SK-N-SH (cell line): Measurements from ENCODE around the gene AATF. TPM values are rescaled to one million over a fixed set of nuclear protein-coding genes. Genes with fewer than 3 reads are reported as not detected.

ENCODE experiments used
- CTCF ChIA-PET: fragments of 300-600, 350-600 bp; formaldehyde crosslinking; extraction: SDS; loops from one replicate; lab custom pipeline; 2021; lab: Yijun Ruan, JAX
- POLR2A ChIA-PET: fragments of 350-600 bp; sonication (Branson Sonifier 250); formaldehyde crosslinking; extraction: SDS; loops from one replicate; lab custom pipeline; 2020; ENCODE audit warnings: antibody characterized with exemption, inconsistent platforms; lab: Yijun Ruan, JAX
- DNase-seq: peaks from one replicate; pipeline ENCODE4 v3.0.0; 2012
- H2AFZ ChIP-seq: fragments of 200-600 bp; sonication (generic); 2 replicates; pipeline ENCODE4 v1.8.1; 2016; ENCODE audit warnings: antibody characterized with exemption, mild to moderate bottlenecking, low read depth
- H3F3A ChIP-seq: fragments of 200-600 bp; sonication (generic); replicated peaks from 2 replicates; pipeline ENCODE3; 2016; ENCODE audit warnings: antibody characterized with exemption, mild to moderate bottlenecking; ENCODE audit not compliant: insufficient read depth
- H3K27ac ChIP-seq, 2 experiments: fragments of 200-500 bp in 1 of 2; fragments of 200-600 bp in 1 of 2; sonication (Bioruptor generic) in 1 of 2; sonication (generic), shearing (Covaris generic) in 1 of 2; 2 replicates each; pipeline versions ENCODE4 v1.5.1 to v1.6.1; 2014 to 2016; ENCODE audit warnings: low read depth in 2 of 2, inconsistent platforms in 1 of 2, low read length in 1 of 2, mild to moderate bottlenecking in 1 of 2, mixed read lengths in 1 of 2
- H3K27me3 ChIP-seq: fragments of 200-600 bp; sonication (generic), shearing (Covaris generic); 2 replicates; pipeline ENCODE4 v1.6.1; 2016; ENCODE audit warnings: mixed run types; ENCODE audit not compliant: insufficient read depth
- H3K36me3 ChIP-seq, 2 experiments: fragments of 200-500 bp in 1 of 2; fragments of 200-600 bp in 1 of 2; sonication (Bioruptor generic) in 1 of 2; sonication (generic) in 1 of 2; replicated peaks in 1 of 2; 2 replicates each; pipeline versions ENCODE3 to v1.5.1; 2014 to 2016; ENCODE audit warnings: low read length in 1 of 2, mild to moderate bottlenecking in 1 of 2; ENCODE audit not compliant: insufficient read depth in 2 of 2, control insufficient read depth in 1 of 2
- H3K4me1 ChIP-seq, 2 experiments: fragments of 200-500 bp in 1 of 2; fragments of 200-600 bp in 1 of 2; sonication (Bioruptor generic) in 1 of 2; sonication (generic), shearing (Covaris generic) in 1 of 2; 2 replicates each; pipeline versions ENCODE4 v1.5.1 to v1.6.1; 2014 to 2016; ENCODE audit warnings: low read depth in 1 of 2, low read length in 1 of 2, mixed run types in 1 of 2; ENCODE audit not compliant: insufficient read depth in 2 of 2, control insufficient read depth in 1 of 2
- H3K4me2 ChIP-seq: fragments of 200-600 bp; sonication (generic), shearing (Covaris generic); 2 replicates; pipeline ENCODE4 v1.6.1; 2017; ENCODE audit warnings: mixed run types
- H3K4me3 ChIP-seq, 2 experiments: fragments of 200-500 bp in 1 of 2; fragments of 200-600 bp in 1 of 2; sonication (Bioruptor generic) in 1 of 2; sonication (generic), shearing (Covaris generic) in 1 of 2; 2 replicates each; pipeline versions ENCODE4 v1.5.1 to v1.8.1; 2014 to 2016; ENCODE audit warnings: low read depth in 2 of 2, inconsistent platforms in 1 of 2, low read length in 1 of 2, mild to moderate bottlenecking in 1 of 2, mixed read lengths in 1 of 2, moderate library complexity in 1 of 2
- H3K79me2 ChIP-seq: fragments of 200-600 bp; sonication (generic); 2 replicates; pipeline ENCODE4 v1.8.1; 2017; ENCODE audit warnings: mild to moderate bottlenecking; ENCODE audit not compliant: insufficient read depth
- H3K9ac ChIP-seq: fragments of 200-600 bp; sonication (generic); 2 replicates; pipeline ENCODE4 v1.6.1; 2017; ENCODE audit warnings: mixed run types
- H3K9me2 ChIP-seq: fragments of 200-600 bp; sonication (generic); 2 replicates; pipeline ENCODE4 v1.6.1; 2017; ENCODE audit warnings: mixed run types
- H3K9me3 ChIP-seq: fragments of 200-600 bp; sonication (generic); 2 replicates; pipeline ENCODE4 v1.6.1; 2017; ENCODE audit warnings: mixed run types, mild to moderate bottlenecking, moderate library complexity
- H4K20me1 ChIP-seq: fragments of 200-600 bp; sonication (generic); 2 replicates; pipeline ENCODE4 v1.6.1; 2017; ENCODE audit warnings: mild to moderate bottlenecking, mixed run types; ENCODE audit not compliant: insufficient read depth
- CHD2 ChIP-seq: fragments of 150-350 bp; IDR thresholded peaks from 2 replicates; pipeline ENCODE4 v1.6.1; 2018; ENCODE audit warnings: low read length; ENCODE audit not compliant: partially characterized antibody
- EP300 ChIP-seq, 2 experiments: IDR thresholded peaks; 2 replicates each; pipeline versions ENCODE4 v1.4.0 to v1.6.1; 2012; ENCODE audit warnings: borderline replicate concordance in 1 of 2, low read depth in 1 of 2, low read length in 1 of 2
- FOXM1 ChIP-seq: IDR thresholded peaks from 2 replicates; pipeline ENCODE4 v1.4.0; 2012; ENCODE audit warnings: low read depth, mild to moderate bottlenecking
- GABPA ChIP-seq: IDR thresholded peaks from 2 replicates; pipeline ENCODE4 v1.4.0; 2012; ENCODE audit warnings: low read depth, mild to moderate bottlenecking
- GATA2 ChIP-seq: sonication (generic); formaldehyde crosslinking; IDR thresholded peaks from 2 replicates; pipeline ENCODE4 v1.5.0; 2020; ENCODE audit warnings: mild to moderate bottlenecking, missing genetic modification reagents
- IRF3 ChIP-seq: fragments of 150-350 bp; IDR thresholded peaks from 2 replicates; pipeline ENCODE4 v1.6.1; 2016; ENCODE audit warnings: mild to moderate bottlenecking, low read depth, low read length
- MAX ChIP-seq: IDR thresholded peaks from 2 replicates; pipeline ENCODE4 v1.4.0; 2012; ENCODE audit warnings: low read depth
- MEF2A ChIP-seq: IDR thresholded peaks from 2 replicates; pipeline ENCODE4 v1.4.0; 2012; ENCODE audit warnings: low read depth, borderline replicate concordance
- MXI1 ChIP-seq: IDR thresholded peaks from 2 replicates; pipeline ENCODE4 v1.6.1; 2012; ENCODE audit warnings: mild to moderate bottlenecking, low read depth, low read length, improper control_type of control experiment
- NRF1 ChIP-seq: IDR thresholded peaks from 2 replicates; pipeline ENCODE4 v1.6.1; 2012; ENCODE audit warnings: low read depth, mild to moderate bottlenecking, low read length
- POLR2AphosphoS5 ChIP-seq: IDR thresholded peaks from 2 replicates; pipeline ENCODE4 v1.6.1; 2012; ENCODE audit warnings: low read depth, low read length
- RCOR1 ChIP-seq: fragments of 150-350 bp; IDR thresholded peaks from 2 replicates; pipeline ENCODE4 v1.6.1; 2017; ENCODE audit warnings: antibody characterized with exemption, low read length
- REST ChIP-seq: IDR thresholded peaks from 2 replicates; pipeline ENCODE4 v1.6.1; 2012; ENCODE audit warnings: mild to moderate bottlenecking, low read depth, low read length, moderate library complexity
- RFX5 ChIP-seq: IDR thresholded peaks from 2 replicates; pipeline ENCODE4 v1.6.1; 2012; ENCODE audit warnings: mild to moderate bottlenecking, improper control_type of control experiment, low read length
- RXRA ChIP-seq: IDR thresholded peaks from 2 replicates; pipeline ENCODE4 v1.4.0; 2012; ENCODE audit warnings: low read depth, mild to moderate bottlenecking, borderline replicate concordance
- TCF12 ChIP-seq: IDR thresholded peaks from 2 replicates; pipeline ENCODE4 v1.4.0; 2012
- TEAD4 ChIP-seq: IDR thresholded peaks from 2 replicates; pipeline ENCODE4 v1.4.0; 2012; ENCODE audit warnings: mild to moderate bottlenecking, borderline replicate concordance; ENCODE audit not compliant: insufficient read depth
- USF1 ChIP-seq: IDR thresholded peaks from 2 replicates; pipeline ENCODE4 v1.4.0; 2012; ENCODE audit warnings: low read depth, borderline replicate concordance
- YY1 ChIP-seq: IDR thresholded peaks from 2 replicates; pipeline ENCODE4 v1.4.0; 2012; ENCODE audit warnings: low read depth, mild to moderate bottlenecking
- ZBTB33 ChIP-seq: IDR thresholded peaks from 2 replicates; pipeline ENCODE4 v1.4.0; 2012; ENCODE audit warnings: low read depth, borderline replicate concordance
- WGBS: methylation state at CpG from one replicate; pipeline ENCODE4 v1.1.6; 2017; ENCODE audit warnings: low lambda C conversion rate; 5-methylcytosine and 5-hydroxymethylcytosine counted together
- polyA plus RNA-seq, 3 experiments: library from polyadenylated mRNA; depleted of rRNA; stranded (reverse); fragments of >200 nt; gene quantifications; 2 replicates each; pipeline ENCODE4 v1.2.3, GENCODE V29; 2012

AATF gene
- polyA plus RNA-seq, 1 of the 3 experiments (the other 2 are of a cell fraction): 18.8 TPM

DNA sequence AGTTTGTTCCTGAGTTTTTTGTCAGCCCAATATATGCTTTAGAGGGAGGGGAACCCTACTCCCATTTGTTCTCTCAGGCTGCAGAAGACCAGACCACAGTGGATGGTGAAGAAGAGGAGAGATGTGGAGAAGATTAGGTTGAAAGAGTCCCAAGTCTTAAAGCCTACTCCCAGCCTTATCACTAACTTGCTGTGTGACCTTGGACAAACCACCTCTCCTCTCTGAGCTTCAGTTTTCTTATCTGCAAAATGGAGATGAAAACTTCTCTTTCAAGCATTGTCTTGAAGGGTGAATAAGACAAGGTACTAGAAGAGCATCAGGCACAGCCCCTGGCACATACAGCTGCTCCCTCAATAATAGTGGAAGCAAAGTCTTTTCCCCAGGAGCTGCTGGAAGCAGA, 26.6 kb upstream of the AATF start:
- Histone ChIP-seq H3K9ac (no peak overlapping the region), H3K4me3 (no peak overlapping the region), H3K9me3 (no peaks in the 10 kb centered on the region), H3K9me2 (no peaks in the 10 kb centered on the region), H3K79me2 (no peaks in the 10 kb centered on the region), H3K36me3 (no peaks in the 10 kb centered on the region), H3K4me1 (peaks cover 0 to 10% of the 10 kb centered on the region in 2 experiments; a peak in 1 of 4 replicates), H3F3A (no peaks in the 10 kb centered on the region), H3K27ac (no peak overlapping the region), H2AFZ (no peak overlapping the region), H4K20me1 (no peaks in the 10 kb centered on the region), H3K4me2 (no peak overlapping the region), H3K27me3 (peaks cover under 1% of the 10 kb centered on the region; the same call in 1 of the 2 replicates)
- ChIA-PET POLR2A (no interaction called here), CTCF (interaction anchor here (1.0 to 1.3 kb wide), 3 partner anchors 22 to 293 kb away, joined by 3 read pairs; no protein-coding TSS in a partner anchor)
- DNase-seq: no peak
- no peak for TF ChIP-seq YY1
- no peak for TF ChIP-seq RXRA
- TF ChIP-seq FOXM1: no peak
- TF ChIP-seq MEF2A: no peak

- no peak for DNase-seq
- WGBS: 57% methylated on average over 5 of the region's 5 CpGs
- Histone ChIP-seq H3K27me3 (peaks cover 16% of the 10 kb centered on the region), H3F3A (no peaks in the 10 kb centered on the region), H2AFZ (no peak overlapping the region), H3K36me3 (no peaks in the 10 kb centered on the region), H3K27ac (no peak overlapping the region), H3K4me2 (no peak overlapping the region), H3K9me2 (no peaks in the 10 kb centered on the region), H3K79me2 (no peaks in the 10 kb centered on the region), H3K9ac (no peak overlapping the region), H4K20me1 (no peaks in the 10 kb centered on the region), H3K4me3 (no peak overlapping the region), H3K4me1 (no peaks in the 10 kb centered on the region; a peak in 1 of 4 replicates), H3K9me3 (no peaks in the 10 kb centered on the region)
- POLR2A ChIA-PET: no interaction called here
- CTCF ChIA-PET: interaction anchor here (0.6 to 1.6 kb wide), 5 partner anchors 11 to 298 kb away, joined by 3 to 4 read pairs (median 3); no protein-coding TSS in a partner anchor
- TF ChIP-seq TCF12 (no peak), GATA2 (CRISPR knock-in tag) (no peak), CHD2 (no peak), NRF1 (no peak), IRF3 (no peak), RFX5 (no peak), POLR2AphosphoS5 (no peak), MXI1 (no peak), USF1 (no peak), GABPA (no peak), MAX (no peak), TEAD4 (no peak), FOXM1 (no peak), RCOR1 (no peak), REST (no peak), EP300 (IDR thresholded peaks at IDR 0.05; ENCODE audit: borderline replicate concordance in 1 of 2, low read depth in 1 of 2, low read length in 1 of 2) (no peak), ZBTB33 (no peak)
These were observed 24.9 kb upstream of the AATF start for GRCh38 chr17:36923814-36924221.
